SHP77 (cell line): Measurements from ENCODE around the gene VKORC1.

Source experiments
- DNase-seq, 2 experiments: peaks; one replicate each; lab custom pipeline; 2025; lab: John Stamatoyannopoulos, UW

VKORC1 gene

GRCh38 chr16:31082368-31083045 is 12.1 kb downstream of the VKORC1 start:
- DNase-seq: no peak

- DNase-seq: no peak
Observed at GRCh38 chr16:31081428-31082351, 12.9 kb downstream of the VKORC1 start.

- DNase-seq: no peak
Observed at GRCh38 chr16:31080756-31081419, 13.7 kb downstream of the VKORC1 start.

DNA sequence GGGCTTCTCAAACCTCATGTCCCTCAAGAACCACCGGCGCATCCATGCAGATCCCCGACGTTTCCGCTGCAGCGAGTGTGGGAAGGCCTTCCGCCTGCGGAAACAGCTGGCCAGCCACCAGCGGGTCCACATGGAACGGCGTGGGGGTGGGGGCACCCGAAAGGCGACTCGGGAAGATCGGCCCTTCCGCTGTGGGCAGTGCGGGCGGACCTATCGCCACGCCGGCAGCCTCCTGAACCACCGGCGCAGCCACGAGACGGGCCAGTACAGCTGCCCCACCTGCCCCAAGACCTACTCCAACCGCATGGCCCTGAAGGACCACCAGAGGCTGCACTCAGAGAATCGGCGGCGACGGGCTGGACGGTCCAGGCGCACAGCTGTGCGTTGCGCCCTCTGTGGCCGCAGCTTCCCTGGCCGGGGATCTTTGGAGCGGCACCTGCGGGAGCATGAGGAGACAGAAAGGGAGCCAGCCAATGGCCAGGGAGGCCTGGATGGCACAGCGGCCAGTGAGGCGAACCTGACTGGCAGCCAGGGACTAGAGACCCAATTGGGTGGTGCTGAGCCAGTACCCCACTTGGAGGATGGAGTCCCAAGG is 14.5 kb downstream of the VKORC1 start:
- DNase-seq: no peak

GRCh38 chr16:31079342-31079944 is 15.2 kb downstream of the VKORC1 start:
- DNase-seq: no peak

DNA sequence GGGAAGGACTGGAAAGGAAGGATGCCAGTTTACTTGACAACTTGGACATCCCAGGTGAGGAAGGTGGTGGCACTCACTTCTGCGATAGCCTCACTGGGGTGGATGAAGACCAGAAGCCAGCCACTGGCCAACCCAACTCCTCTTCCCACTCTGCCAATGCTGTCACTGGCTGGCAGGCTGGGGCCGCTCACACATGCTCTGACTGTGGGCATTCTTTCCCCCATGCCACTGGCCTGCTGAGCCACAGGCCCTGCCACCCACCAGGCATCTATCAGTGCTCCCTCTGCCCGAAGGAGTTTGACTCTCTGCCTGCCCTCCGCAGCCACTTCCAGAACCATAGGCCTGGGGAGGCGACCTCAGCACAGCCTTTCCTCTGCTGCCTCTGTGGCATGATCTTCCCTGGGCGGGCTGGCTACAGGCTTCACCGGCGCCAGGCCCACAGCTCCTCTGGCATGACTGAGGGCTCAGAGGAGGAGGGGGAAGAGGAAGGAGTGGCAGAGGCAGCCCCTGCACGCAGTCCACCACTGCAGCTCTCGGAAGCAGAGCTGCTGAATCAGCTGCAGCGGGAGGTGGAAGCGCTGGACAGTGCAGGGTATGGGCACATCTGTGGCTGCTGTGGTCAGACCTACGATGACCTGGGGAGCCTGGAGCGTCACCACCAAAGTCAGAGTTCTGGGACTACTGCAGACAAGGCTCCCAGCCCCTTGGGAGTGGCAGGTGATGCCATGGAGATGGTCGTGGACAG is 15.8 kb downstream of the VKORC1 start:
- DNase-seq: no peak

DNA sequence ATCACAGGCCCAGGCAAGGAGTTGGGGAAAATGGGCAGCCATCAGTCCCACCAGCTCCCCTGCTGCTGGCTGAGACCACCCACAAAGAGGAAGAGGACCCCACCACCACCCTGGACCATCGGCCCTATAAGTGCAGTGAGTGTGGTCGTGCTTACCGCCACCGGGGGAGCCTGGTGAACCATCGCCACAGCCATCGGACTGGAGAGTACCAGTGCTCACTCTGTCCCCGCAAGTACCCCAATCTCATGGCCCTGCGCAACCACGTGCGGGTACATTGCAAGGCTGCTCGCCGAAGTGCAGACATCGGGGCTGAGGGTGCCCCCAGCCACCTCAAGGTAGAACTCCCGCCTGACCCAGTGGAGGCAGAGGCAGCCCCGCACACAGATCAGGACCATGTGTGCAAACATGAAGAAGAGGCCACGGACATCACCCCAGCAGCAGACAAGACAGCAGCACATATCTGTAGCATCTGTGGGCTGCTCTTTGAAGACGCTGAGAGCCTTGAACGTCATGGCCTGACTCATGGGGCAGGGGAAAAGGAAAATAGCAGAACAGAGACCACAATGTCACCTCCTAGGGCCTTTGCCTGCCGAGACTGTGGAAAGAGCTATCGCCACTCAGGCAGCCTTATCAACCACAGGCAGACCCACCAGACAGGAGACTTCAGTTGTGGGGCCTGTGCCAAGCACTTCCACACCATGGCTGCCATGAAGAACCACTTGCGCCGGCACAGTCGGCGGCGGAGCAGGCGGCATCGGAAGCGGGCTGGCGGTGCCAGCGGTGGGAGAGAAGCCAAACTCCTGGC is 16.8 kb downstream of the VKORC1 start:
- DNase-seq: no peak

DNA sequence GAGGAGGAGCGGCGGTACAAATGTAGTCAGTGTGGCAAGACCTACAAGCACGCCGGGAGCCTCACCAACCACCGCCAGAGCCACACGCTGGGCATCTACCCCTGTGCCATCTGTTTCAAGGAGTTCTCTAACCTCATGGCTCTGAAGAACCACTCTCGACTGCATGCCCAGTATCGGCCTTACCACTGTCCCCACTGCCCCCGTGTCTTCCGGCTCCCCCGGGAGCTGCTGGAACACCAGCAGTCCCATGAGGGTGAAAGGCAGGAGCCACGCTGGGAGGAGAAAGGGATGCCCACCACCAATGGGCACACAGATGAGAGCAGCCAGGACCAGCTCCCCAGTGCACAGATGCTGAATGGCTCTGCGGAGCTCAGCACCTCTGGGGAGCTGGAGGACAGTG is 17.6 kb downstream of the VKORC1 start:
- no peak for DNase-seq

DNA sequence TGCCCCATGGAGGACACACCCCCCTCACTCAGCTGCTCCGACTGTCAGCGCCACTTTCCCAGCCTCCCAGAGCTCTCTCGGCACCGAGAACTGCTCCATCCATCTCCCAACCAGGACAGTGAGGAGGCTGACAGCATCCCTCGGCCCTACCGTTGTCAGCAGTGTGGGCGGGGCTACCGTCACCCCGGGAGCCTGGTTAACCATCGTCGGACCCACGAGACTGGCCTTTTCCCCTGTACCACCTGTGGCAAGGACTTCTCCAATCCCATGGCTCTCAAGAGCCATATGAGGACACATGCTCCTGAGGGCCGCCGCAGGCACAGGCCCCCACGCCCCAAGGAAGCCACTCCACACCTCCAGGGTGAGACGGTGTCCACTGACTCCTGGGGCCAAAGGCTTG is 18.3 kb downstream of the VKORC1 start:
- DNase-seq: no peak

DNA sequence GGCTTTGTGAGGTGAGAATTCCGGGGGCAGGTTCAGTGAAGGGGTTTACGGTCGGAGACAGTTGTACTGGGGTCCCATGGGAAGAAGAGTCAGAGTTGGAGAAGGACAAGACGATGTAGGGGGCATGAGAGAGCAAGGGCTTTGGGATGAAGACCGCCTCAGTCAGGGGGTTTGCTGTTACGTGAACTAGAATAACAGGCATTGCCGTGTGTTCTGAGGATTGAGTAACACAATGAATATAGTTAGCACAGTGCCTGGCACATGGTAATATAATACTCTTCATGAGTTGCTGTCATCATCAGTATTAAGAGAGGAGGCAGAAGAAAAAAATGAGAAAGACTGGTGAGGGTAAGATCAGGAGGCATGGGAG is 19.8 kb downstream of the VKORC1 start:
- no peak for DNase-seq

DNA sequence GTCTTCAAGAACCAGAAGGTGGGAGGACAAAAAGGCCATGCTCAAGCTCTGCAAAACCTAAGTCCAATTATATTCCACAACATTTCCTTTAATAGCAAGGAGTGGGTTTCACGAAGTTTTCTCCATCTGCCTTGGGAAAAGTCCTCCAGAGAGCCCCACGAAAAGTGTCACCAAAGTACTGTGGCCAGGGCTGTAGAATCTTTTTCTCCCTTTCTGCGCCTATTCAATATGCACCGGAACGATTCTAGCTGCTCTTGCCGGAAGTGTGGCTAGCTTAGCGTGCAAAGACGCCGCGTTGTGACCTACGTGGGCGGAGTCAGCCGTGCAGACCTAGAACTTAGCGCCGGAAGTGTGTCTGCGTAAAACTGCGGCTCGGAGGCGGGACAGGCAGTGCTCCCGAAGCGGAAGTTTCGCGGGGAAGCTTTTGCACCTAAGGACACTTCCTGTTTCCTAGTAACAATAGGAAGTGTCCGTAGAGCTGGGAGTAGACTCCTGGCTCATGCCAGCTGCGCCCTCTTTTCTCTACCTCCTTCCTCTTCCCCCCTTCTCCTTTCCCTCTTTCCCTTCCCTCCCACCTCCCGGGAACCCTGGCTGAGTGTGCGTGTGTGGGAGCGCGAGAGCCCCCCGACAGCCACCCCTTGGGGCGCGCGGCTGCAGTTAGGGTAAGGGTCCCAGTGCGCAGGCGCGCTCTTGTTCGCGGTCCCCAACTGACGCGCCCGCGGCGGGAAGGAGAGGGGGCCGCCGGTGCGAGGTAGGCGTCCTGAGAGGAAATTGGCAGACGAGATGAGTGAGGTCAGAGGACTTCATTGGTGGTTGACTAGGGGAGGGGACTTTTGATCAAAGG is 20.4 kb downstream of the VKORC1 start, which contains the start of the genes ZNF646 and ZNF668:
TSS of gene ZNF646 (plus strand) at position 453 of the 844 bp plus-strand sequence. CDS start 1,903 bp downstream, outside the sequence.
TSS of gene ZNF668 (minus strand) at position 271 of the 844 bp plus-strand sequence. CDS start 9,781 bp downstream, outside the sequence.
- DNase-seq: peak; percentile 99 to 100

DNA sequence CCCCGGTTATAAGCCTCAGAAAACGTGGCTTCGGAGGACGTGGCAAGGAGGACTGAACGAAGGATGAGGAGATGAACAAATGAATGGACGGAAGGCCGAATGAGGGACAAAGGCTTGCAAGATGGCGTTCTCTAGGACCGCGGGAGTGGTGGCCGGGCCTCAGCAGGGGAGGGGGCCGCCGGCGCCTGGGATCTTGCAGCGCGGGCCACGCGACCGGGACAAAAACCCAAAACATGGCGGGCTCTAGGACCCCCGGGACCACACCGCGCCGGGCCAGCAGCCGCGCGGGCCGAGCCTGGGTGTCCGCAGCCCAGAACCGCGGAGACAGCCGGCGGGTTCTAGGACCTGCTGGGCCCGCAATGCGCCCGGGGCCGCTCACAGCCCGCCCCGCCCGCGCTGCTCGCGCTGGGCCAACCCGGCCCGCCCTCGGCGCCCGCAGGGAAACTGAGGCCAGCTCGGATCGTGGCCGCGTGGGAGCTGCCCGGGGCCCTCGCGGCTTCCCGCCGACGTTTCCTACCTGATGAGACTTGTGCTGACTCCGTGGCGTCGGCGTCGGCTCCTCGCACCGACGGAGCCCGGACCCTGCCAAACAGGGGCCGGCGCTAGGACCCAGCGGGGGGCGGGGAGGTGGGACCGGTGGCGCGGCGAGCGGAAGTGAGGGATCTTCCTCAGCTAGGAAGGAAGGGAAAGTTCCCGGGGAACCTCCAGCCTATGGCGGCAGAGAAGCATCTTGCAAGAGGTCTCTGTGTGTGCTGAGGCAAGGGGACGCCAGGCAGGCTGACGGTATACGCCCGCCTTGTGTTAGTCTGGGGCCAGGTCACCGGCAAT is 21.2 kb downstream of the VKORC1 start:
- DNase-seq: peak; percentile 92 to 93

GRCh38 chr16:31072540-31073141 is 22.0 kb downstream of the VKORC1 start:
- peak in 1 of 2 experiments; percentile 43 for DNase-seq

DNA sequence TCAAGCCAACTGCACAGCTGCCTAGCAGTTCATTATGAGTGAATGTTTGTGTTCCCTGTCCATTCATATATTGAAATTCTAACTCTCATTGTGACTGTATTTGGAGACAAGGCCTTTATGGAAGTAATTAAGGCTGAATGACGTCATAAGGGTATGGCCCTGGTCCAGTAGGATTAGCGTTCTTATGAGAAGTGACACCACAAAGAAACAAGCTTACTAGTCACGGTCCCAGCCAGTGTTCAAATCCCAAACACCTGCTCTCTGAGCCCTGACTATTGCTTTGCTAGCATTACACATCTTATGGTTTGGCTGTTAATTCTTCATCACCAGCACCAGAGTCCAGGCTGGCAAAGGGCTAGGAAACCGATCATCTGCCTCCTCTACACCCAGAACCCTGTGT is 22.7 kb downstream of the VKORC1 start:
- DNase-seq: peak; percentile 62 to 81

DNA sequence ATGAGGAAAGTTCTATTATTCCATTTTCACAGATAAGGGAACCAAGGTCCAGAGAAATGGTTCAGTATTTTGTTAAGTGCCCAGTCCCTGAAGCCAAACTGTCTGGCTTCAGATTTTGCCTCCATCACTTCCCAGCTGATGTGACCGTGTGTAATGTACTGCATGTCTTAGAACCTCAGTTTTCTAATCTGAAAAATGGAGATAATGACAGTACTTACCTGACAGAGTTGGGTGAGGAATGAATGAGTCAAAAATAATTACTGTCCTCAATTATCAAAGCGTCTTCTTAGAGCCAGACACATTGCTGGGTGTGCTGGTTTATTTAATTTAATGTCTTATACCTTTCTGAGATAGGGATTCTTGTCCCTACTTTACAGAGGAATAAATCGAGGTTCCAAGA is 27.3 kb downstream of the VKORC1 start:
- DNase-seq: no peak

- no peak for DNase-seq
Observed at GRCh38 chr16:31064882-31065461, 29.6 kb downstream of the VKORC1 start.

DNA sequence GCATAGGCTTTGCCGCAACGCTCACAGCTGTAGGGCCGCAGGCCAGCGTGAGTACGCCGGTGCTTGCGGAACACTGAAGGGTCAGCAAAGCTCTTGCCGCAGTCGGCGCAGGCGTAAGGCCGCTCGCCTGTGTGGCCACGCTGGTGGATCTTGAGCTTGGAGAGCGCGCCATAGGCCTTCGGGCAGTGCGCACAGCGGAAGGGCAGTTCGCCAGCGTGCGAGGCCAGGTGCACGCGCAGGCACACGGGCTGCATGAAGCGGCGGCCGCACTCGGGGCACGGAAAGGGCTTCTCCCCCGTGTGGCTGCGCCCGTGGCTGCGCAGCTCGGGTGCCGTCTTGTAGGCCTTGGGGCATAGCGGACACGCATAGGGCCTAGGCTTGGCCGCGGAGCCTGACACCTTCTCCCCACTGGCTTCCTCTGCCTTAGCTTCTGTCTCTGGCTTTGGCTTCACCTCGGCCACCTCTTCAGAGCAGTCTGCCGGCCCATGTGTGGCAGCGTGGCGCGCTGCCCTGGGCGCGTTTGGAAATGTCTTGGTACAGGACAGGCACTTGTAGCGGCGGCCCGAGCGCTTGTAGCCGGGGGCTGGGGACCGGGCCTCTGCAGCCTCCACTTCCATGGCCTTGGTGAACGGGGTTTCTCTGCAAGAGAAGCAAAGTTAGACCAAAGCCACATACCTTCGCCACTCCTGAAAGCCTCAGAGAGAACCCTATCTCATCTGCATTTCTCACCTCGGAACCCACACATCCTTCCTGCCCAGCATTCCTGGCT is 30.6 kb downstream of the VKORC1 start:
- DNase-seq: no peak
